ENCODE measurements around the gene CCDC61. TPM values are rescaled to one million over a fixed set of nuclear protein-coding genes. Genes with fewer than 3 reads are reported as not detected.

The CCDC61 gene
- total RNA-seq, 3 donors from 2014 or later (not counting 1 experiment from before 2014, with no cell fraction given): 10.6 to 16.9 (median 14.6) TPM

DNA sequence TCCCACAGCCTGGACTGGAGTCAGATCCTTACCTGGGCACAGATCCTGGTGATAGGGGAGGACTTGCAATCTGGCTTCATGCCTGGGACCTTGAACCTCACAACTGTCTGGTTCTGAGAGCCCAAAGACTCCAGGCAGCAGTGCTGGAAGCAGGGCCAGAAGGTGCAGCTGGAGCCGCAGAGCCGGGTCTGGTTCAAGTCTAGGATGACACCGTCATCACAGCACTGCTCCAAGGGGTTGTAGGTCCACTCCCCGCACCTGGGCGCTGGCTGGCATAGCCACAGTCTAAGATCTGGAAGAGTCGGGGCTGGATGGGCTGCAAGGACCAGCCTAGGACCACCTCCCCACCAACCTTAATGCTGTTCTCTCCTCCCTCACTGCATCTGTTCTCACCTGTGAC is 44.9 kb downstream of the CCDC61 start:
- no peak overlapping the region for H3K27ac Mint-ChIP-seq
- H3K9me3 Mint-ChIP-seq: no peaks in the 10 kb centered on the region
- H3K4me1 ChIP-seq (ENCODE audit: control insufficient read depth, insufficient read depth, low read length): no peaks in the 10 kb centered on the region
- no peaks in the 10 kb centered on the region for H3K36me3 Mint-ChIP-seq
- intact Hi-C loops (cut with micrococcal nuclease): no loop called here
- DNase-seq: no peak
- ATAC-seq: no peak
- no peak overlapping the region for H3K27ac ChIP-seq (ENCODE audit: low read length)
- no peaks in the 10 kb centered on the region for H3K4me1 Mint-ChIP-seq
- H3K9me3 ChIP-seq (ENCODE audit: control insufficient read depth, insufficient read depth, low read length): no peaks in the 10 kb centered on the region
- WGBS (ENCODE audit: insufficient coverage): 93% methylated on average over 6 of the region's 6 CpGs
- H3K27me3 Mint-ChIP-seq (ENCODE audit: low read depth in 2 of 2): peaks cover 31 to 50% of the 10 kb centered on the region in 2 donors
- H3K36me3 ChIP-seq (ENCODE audit: control insufficient read depth, insufficient read depth, low read length): no peaks in the 10 kb centered on the region
- peaks cover 16% of the 10 kb centered on the region for H3K27me3 ChIP-seq (ENCODE audit: control insufficient read depth, insufficient read depth, low read length)
- H3K4me3 Mint-ChIP-seq: no peak overlapping the region
- TF ChIP-seq, protein P1, sequence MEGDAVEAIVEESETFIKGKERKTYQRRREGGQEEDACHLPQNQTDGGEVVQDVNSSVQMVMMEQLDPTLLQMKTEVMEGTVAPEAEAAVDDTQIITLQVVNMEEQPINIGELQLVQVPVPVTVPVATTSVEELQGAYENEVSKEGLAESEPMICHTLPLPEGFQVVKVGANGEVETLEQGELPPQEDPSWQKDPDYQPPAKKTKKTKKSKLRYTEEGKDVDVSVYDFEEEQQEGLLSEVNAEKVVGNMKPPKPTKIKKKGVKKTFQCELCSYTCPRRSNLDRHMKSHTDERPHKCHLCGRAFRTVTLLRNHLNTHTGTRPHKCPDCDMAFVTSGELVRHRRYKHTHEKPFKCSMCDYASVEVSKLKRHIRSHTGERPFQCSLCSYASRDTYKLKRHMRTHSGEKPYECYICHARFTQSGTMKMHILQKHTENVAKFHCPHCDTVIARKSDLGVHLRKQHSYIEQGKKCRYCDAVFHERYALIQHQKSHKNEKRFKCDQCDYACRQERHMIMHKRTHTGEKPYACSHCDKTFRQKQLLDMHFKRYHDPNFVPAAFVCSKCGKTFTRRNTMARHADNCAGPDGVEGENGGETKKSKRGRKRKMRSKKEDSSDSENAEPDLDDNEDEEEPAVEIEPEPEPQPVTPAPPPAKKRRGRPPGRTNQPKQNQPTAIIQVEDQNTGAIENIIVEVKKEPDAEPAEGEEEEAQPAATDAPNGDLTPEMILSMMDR (IDR thresholded peaks at IDR 0.05): no peak
- no peak overlapping the region for H3K4me3 ChIP-seq (ENCODE audit: low read length)

DNA sequence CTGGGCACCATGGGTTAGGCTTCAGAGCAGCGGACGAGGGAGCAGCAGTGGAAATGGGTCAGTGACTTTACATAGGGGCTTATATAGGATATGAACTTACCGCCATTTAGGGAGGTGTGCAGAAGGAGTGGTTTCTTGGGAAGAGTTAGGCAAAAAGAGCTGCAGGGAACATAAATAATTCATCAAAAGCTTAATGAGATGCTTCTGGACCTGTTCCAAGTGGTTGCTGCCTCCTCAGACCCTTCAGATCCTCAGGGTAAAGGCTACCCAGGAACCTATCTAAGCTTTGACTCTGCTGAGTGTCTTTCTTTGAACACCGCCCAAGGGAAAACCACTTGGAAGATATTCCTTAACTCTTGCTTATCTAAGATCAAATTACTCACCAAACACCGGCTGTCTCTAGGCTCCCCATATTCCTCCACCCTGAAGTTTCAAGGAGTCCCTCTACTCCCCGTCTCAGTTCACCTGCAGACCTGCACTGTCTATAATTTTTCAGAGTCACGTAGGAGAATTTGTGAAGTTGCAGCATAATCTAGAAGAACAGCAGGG is 45.8 kb downstream of the CCDC61 start, which contains the start of gene IGFL4:
Gene IGFL4, minus strand, starts transcription at position 51 of the 549 bp plus-strand sequence. Its CDS starts 40 bp downstream, at position 11.
- Mint-ChIP-seq H3K4me3 (no peak within 1 kb of the TSS), H3K27ac (no peak within 1 kb of the TSS), H3K4me1 (no peaks in the 10 kb centered on the region), H3K27me3 (ENCODE audit: low read depth in 2 of 2) (peaks cover 37 to 59% of the 10 kb centered on the region in 2 donors), H3K9me3 (no peaks in the 10 kb centered on the region), H3K36me3 (no peaks in the 10 kb centered on the region)
- DNase-seq (no peak), ATAC-seq (no peak)
- H3K27me3 ChIP-seq (ENCODE audit: control insufficient read depth, insufficient read depth, low read length): peaks cover 16% of the 10 kb centered on the region
- 82% methylated on average over 7 of the region's 7 CpGs for WGBS (ENCODE audit: insufficient coverage)
- TF ChIP-seq, protein P1 (IDR thresholded peaks at IDR 0.05): no peak
- H3K4me3 ChIP-seq (ENCODE audit: low read length): no peak within 1 kb of the TSS
- H3K9me3 ChIP-seq (ENCODE audit: control insufficient read depth, insufficient read depth, low read length): no peaks in the 10 kb centered on the region
- no peaks in the 10 kb centered on the region for H3K4me1 ChIP-seq (ENCODE audit: control insufficient read depth, insufficient read depth, low read length)
- no peaks in the 10 kb centered on the region for H3K36me3 ChIP-seq (ENCODE audit: control insufficient read depth, insufficient read depth, low read length)
- no peak within 1 kb of the TSS for H3K27ac ChIP-seq (ENCODE audit: low read length)
- intact Hi-C loops (cut with micrococcal nuclease): no loop called here

DNA sequence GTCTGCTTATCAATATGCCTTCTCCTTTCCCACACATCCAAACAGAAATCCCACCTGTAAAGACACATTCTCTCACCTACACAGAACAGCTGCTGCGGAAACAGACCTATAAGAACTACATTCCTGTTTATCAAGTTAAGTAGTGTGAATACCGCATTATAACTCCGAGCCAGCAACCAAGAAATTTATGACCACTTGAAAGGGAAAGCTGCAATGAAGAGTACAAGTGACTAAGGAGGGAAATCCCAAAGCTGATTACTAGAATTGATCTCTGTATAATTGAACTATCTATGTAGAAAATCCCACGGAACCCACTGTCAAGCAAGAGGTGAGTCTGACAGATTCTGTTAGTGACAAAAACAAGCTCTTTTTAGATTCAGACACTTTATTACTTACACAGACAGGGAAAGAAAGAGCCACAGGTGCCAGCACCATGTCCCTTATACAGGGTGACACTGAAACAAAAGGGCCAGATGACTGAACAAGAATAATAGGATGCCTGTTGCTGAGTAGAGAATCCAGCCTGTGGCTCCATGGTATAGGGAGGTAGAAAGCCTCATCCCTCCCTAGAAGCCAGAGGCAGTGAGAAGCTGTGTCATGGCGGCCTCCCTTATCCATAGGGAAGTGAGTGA is 47.1 kb downstream of the CCDC61 start:
- H3K4me3 Mint-ChIP-seq: no peak overlapping the region
- TF ChIP-seq, protein P1 (IDR thresholded peaks at IDR 0.05): no peak
- no peaks in the 10 kb centered on the region for H3K9me3 Mint-ChIP-seq
- peaks cover 16% of the 10 kb centered on the region for H3K27me3 ChIP-seq (ENCODE audit: control insufficient read depth, insufficient read depth, low read length)
- 80% methylated on average over 1 of the region's 5 CpGs for WGBS (ENCODE audit: insufficient coverage)
- no peaks in the 10 kb centered on the region for H3K4me1 Mint-ChIP-seq
- no peak overlapping the region for H3K4me3 ChIP-seq (ENCODE audit: low read length)
- no peaks in the 10 kb centered on the region for H3K36me3 ChIP-seq (ENCODE audit: control insufficient read depth, insufficient read depth, low read length)
- peaks cover 40 to 62% of the 10 kb centered on the region in 2 donors for H3K27me3 Mint-ChIP-seq (ENCODE audit: low read depth in 2 of 2)
- no peaks in the 10 kb centered on the region for H3K36me3 Mint-ChIP-seq
- no peaks in the 10 kb centered on the region for H3K4me1 ChIP-seq (ENCODE audit: control insufficient read depth, insufficient read depth, low read length)
- intact Hi-C loops (cut with micrococcal nuclease): no loop called here
- H3K9me3 ChIP-seq (ENCODE audit: control insufficient read depth, insufficient read depth, low read length): no peaks in the 10 kb centered on the region
- H3K27ac ChIP-seq (ENCODE audit: low read length): no peak overlapping the region
- DNase-seq (no peak), ATAC-seq (no peak)
- H3K27ac Mint-ChIP-seq: no peak overlapping the region

All from natural killer cell (primary cell).